SJSA1 (cell line): Measurements from ENCODE around the gene SFPQ. TPM values are rescaled to one million over a fixed set of nuclear protein-coding genes. Genes with fewer than 3 reads are reported as not detected.
"Not testable (repeated sequence)": the region's sequence is repeated elsewhere in the genome, so short reads cannot be mapped to it uniquely, and the experiment has no call there.

Experiments used
- DNase-seq, 2 experiments: peaks; one replicate each; pipeline ENCODE4 v3.0.0-alpha.2; 2015 to 2020; ENCODE audit warnings: low spot score in 2 of 2, low read depth in 1 of 2
- H3K27ac ChIP-seq: fragments of 250-450 bp; sonication (Bioruptor Pico); 2 replicates; pipeline ENCODE4 v1.5.1; 2020; ENCODE audit warnings: mild to moderate bottlenecking, moderate library complexity
- H3K27me3 ChIP-seq: fragments of 250-450 bp; sonication (Bioruptor Pico); replicated peaks from 2 replicates; pipeline ENCODE4 v1.5.1; 2020; ENCODE audit warnings: mild to moderate bottlenecking, moderate library complexity
- H3K36me3 ChIP-seq: fragments of 250-450 bp; sonication (Bioruptor Pico); 2 replicates; pipeline ENCODE4 v1.5.1; 2020; ENCODE audit warnings: mild to moderate bottlenecking
- H3K4me1 ChIP-seq: fragments of 250-450 bp; sonication (Bioruptor Pico); replicated peaks from 2 replicates; pipeline ENCODE4 v1.6.1; 2021; ENCODE audit warnings: mild to moderate bottlenecking
- H3K4me3 ChIP-seq: fragments of 250-450 bp; sonication (Bioruptor Pico); 2 replicates; pipeline ENCODE4 v1.5.1; 2020; ENCODE audit warnings: mild to moderate bottlenecking
- H3K9me3 ChIP-seq: fragments of 250-450 bp; sonication (Bioruptor Pico); replicated peaks from 2 replicates; pipeline ENCODE4 v1.5.1; 2020; ENCODE audit warnings: mild to moderate bottlenecking
- total RNA-seq: library from RNA; depleted of rRNA; stranded (reverse); fragments of >200 nt; shearing (Covaris generic); gene quantifications from 2 replicates; pipeline ENCODE4 v1.2.3, GENCODE V29; 2014

Gene SFPQ
- total RNA-seq, 1 experiment from 2014 or later, result 371 TPM

GRCh38 chr1:35179908-35180307 lies 13.0 kb downstream of the SFPQ start:
- Histone ChIP-seq H3K27me3 (no peaks in the 10 kb centered on the region), H3K27ac (no peak overlapping the region), H3K4me1 (no peaks in the 10 kb centered on the region), H3K36me3 (peaks cover 100% of the 10 kb centered on the region), H3K4me3 (no peak overlapping the region), H3K9me3 (no peaks in the 10 kb centered on the region)
- no peak for DNase-seq

GRCh38 chr1:35178874-35179380 lies 14.0 kb downstream of the SFPQ start:
- H3K9me3 ChIP-seq, result no peaks in the 10 kb centered on the region
- no peaks in the 10 kb centered on the region for H3K27me3 ChIP-seq
- H3K4me1 ChIP-seq, result no peaks in the 10 kb centered on the region
- H3K27ac ChIP-seq, result no peak overlapping the region
- peaks cover 95% of the 10 kb centered on the region for H3K36me3 ChIP-seq
- no peak overlapping the region for H3K4me3 ChIP-seq
- no peak for DNase-seq

GRCh38 chr1:35178295-35178695 lies 14.7 kb downstream of the SFPQ start:
- no peaks in the 10 kb centered on the region for H3K9me3 ChIP-seq
- DNase-seq, result no peak
- no peaks in the 10 kb centered on the region for H3K4me1 ChIP-seq
- H3K4me3 ChIP-seq, result no peak overlapping the region
- no peak overlapping the region for H3K27ac ChIP-seq
- H3K27me3 ChIP-seq, result 0 out of 2 replicates have a peak, but pooled peaks cover under 1% of the 10 kb centered on the region
- peaks cover 89% of the 10 kb centered on the region for H3K36me3 ChIP-seq

GRCh38 chr1:35177237-35177786 lies 15.6 kb downstream of the SFPQ start:
- Histone ChIP-seq H3K4me1 (no peaks in the 10 kb centered on the region), H3K9me3 (no peaks in the 10 kb centered on the region), H3K36me3 (peaks cover 79% of the 10 kb centered on the region), H3K27ac (no peak overlapping the region), H3K27me3 (0 out of 2 replicates have a peak, but pooled peaks cover 3% of the 10 kb centered on the region), H3K4me3 (no peak overlapping the region)
- no peak for DNase-seq

- Histone ChIP-seq H3K4me1 (no peaks in the 10 kb centered on the region), H3K4me3 (no peak overlapping the region), H3K9me3 (no peaks in the 10 kb centered on the region), H3K36me3 (peaks cover 62% of the 10 kb centered on the region), H3K27me3 (0 out of 2 replicates have a peak, but pooled peaks cover 3% of the 10 kb centered on the region), H3K27ac (no peak overlapping the region)
- no peak for DNase-seq
Measured at GRCh38 chr1:35175602-35176001, 17.3 kb downstream of the SFPQ start.

GRCh38 chr1:35175098-35175576 lies 17.8 kb downstream of the SFPQ start:
- Histone ChIP-seq H3K9me3 (no peaks in the 10 kb centered on the region), H3K36me3 (peaks cover 57% of the 10 kb centered on the region), H3K4me3 (no peak overlapping the region), H3K27ac (no peak overlapping the region), H3K27me3 (0 out of 2 replicates have a peak, but pooled peaks cover 3% of the 10 kb centered on the region), H3K4me1 (no peaks in the 10 kb centered on the region)
- no peak for DNase-seq

GRCh38 chr1:35173909-35174540 lies 18.9 kb downstream of the SFPQ start:
- DNase-seq, result no peak
- H3K9me3 ChIP-seq, result no peaks in the 10 kb centered on the region
- H3K27ac ChIP-seq, result no peak overlapping the region
- no peaks in the 10 kb centered on the region for H3K4me1 ChIP-seq
- H3K4me3 ChIP-seq, result no peak overlapping the region
- H3K36me3 ChIP-seq, result peaks cover 46% of the 10 kb centered on the region
- 0 out of 2 replicates have a peak, but pooled peaks cover 3% of the 10 kb centered on the region for H3K27me3 ChIP-seq

- H3K36me3 ChIP-seq, result peaks cover 41% of the 10 kb centered on the region
- no peak overlapping the region for H3K4me3 ChIP-seq
- no peak overlapping the region for H3K27ac ChIP-seq
- H3K9me3 ChIP-seq, result no peaks in the 10 kb centered on the region
- DNase-seq, result no peak
- H3K4me1 ChIP-seq, result no peaks in the 10 kb centered on the region
- H3K27me3 ChIP-seq, result 0 out of 2 replicates have a peak, but pooled peaks cover 3% of the 10 kb centered on the region
Measured at GRCh38 chr1:35173491-35173890, 19.5 kb downstream of the SFPQ start.

- DNase-seq, result no peak
- H3K36me3 ChIP-seq, result peaks cover 26% of the 10 kb centered on the region
- H3K9me3 ChIP-seq, result no peaks in the 10 kb centered on the region
- H3K4me1 ChIP-seq, result no peaks in the 10 kb centered on the region
- 0 out of 2 replicates have a peak, but pooled peaks cover 3% of the 10 kb centered on the region for H3K27me3 ChIP-seq
- no peak overlapping the region for H3K4me3 ChIP-seq
- no peak overlapping the region for H3K27ac ChIP-seq
Measured at GRCh38 chr1:35172022-35172421, 20.9 kb downstream of the SFPQ start.

- DNase-seq, result no peak
Measured at GRCh38 chr1:35171579-35171978, 21.4 kb downstream of the SFPQ start.

GRCh38 chr1:35164893-35165292 lies 28.1 kb downstream of the SFPQ start:
- Histone ChIP-seq H3K9me3 (0 out of 2 replicates have a peak, but pooled peaks cover 5% of the 10 kb centered on the region), H3K4me1 (no peaks in the 10 kb centered on the region), H3K27ac (no peak overlapping the region), H3K4me3 (no peak overlapping the region), H3K27me3 (no peaks in the 10 kb centered on the region), H3K36me3 (no peaks in the 10 kb centered on the region)
- DNase-seq, result no peak

More at GRCh38 chr1:35171579-35171978, 21.4 kb downstream of the SFPQ start:
- H3K27me3 ChIP-seq, result 0 out of 2 replicates have a peak, but pooled peaks cover 3% of the 10 kb centered on the region
- no peaks in the 10 kb centered on the region for H3K9me3 ChIP-seq
- H3K27ac ChIP-seq, result no peak overlapping the region
- H3K4me1 ChIP-seq, result no peaks in the 10 kb centered on the region
- peaks cover 21% of the 10 kb centered on the region for H3K36me3 ChIP-seq
- H3K4me3 ChIP-seq, result no peak overlapping the region

- no peaks in the 10 kb centered on the region for H3K36me3 ChIP-seq
- no peak overlapping the region for H3K27ac ChIP-seq
- H3K4me3 ChIP-seq, result no peak overlapping the region
- H3K27me3 ChIP-seq, result no peaks in the 10 kb centered on the region
- no peak for DNase-seq
- H3K4me1 ChIP-seq, result no peaks in the 10 kb centered on the region
- no peaks in the 10 kb centered on the region for H3K9me3 ChIP-seq
Measured at GRCh38 chr1:35151220-35151619, 41.7 kb downstream of the SFPQ start.

GRCh38 chr1:35145892-35146549 lies 46.9 kb downstream of the SFPQ start:
- H3K9me3 ChIP-seq, H3K4me1 ChIP-seq, DNase-seq, H3K27ac ChIP-seq, H3K4me3 ChIP-seq, H3K27me3 ChIP-seq, H3K36me3 ChIP-seq: not testable (repeated sequence)
